IMR-90 (cell line): ENCODE measurements around the gene AQP12A. TPM values are rescaled to one million over a fixed set of nuclear protein-coding genes. Genes with fewer than 3 reads are reported as not detected.

ENCODE experiments used
- ATAC-seq: fragments of 200-7000 bp; cut with Tn5 transposase; 2 replicates; pipeline ENCODE4 v1.9.1; 2020; ENCODE audit warnings: low read depth, mild to moderate bottlenecking, moderate library complexity
- BruUV-seq: library from RNA; stranded (reverse); fragments of 400-500 nt; replicated peaks from 2 replicates; lab custom pipeline; 2021; lab: Mats Ljungman, UMichigan
- CTCF ChIA-PET: fragments of 300-600 bp; formaldehyde crosslinking; extraction: SDS; loops from one replicate; lab custom pipeline; 2021; ENCODE audit warnings: antibody characterized with exemption; lab: Yijun Ruan, JAX
- POLR2A ChIA-PET: fragments of 300-600 bp; sonication (Branson Sonifier 250); formaldehyde crosslinking; loops from one replicate; lab custom pipeline; 2022; ENCODE audit warnings: antibody characterized with exemption; ENCODE audit not compliant: unreplicated experiment; lab: Charles Lee
- DNase-seq: peaks from one replicate; pipeline ENCODE4 v3.0.0; 2013
- H2AFZ ChIP-seq: replicated peaks from 2 replicates; pipeline ENCODE3; 2013; ENCODE audit warnings: low read length, mild to moderate bottlenecking; ENCODE audit not compliant: poor library complexity
- H2AK5ac ChIP-seq: 2 replicates; pipeline ENCODE4 v1.6.1; 2013; ENCODE audit warnings: low read depth, low read length, inconsistent platforms
- H2AK9ac ChIP-seq: replicated peaks from 2 replicates; pipeline ENCODE3; 2013; ENCODE audit warnings: mild to moderate bottlenecking, low read depth, low read length, moderate library complexity; ENCODE audit not compliant: poor library complexity
- H2BK120ac ChIP-seq: 2 replicates; pipeline ENCODE4 v1.6.1; 2013; ENCODE audit warnings: low read depth, low read length, inconsistent platforms
- H2BK15ac ChIP-seq: 3 replicates; pipeline ENCODE4 v1.6.1; 2013; ENCODE audit warnings: low read depth, low read length, inconsistent platforms
- H2BK20ac ChIP-seq: 2 replicates; pipeline ENCODE4 v1.6.1; 2013; ENCODE audit warnings: low read depth, mild to moderate bottlenecking, inconsistent platforms, low read length, moderate library complexity
- H2BK5ac ChIP-seq: 2 replicates; pipeline ENCODE4 v1.6.1; 2013; ENCODE audit warnings: mild to moderate bottlenecking, low read depth, low read length, inconsistent platforms; ENCODE audit not compliant: poor library complexity, severe bottlenecking
- H3K14ac ChIP-seq: replicated peaks from 2 replicates; pipeline ENCODE4 v1.6.1; 2013; ENCODE audit warnings: low read depth, low read length, inconsistent platforms
- H3K18ac ChIP-seq: 2 replicates; pipeline ENCODE4 v1.6.1; 2013; ENCODE audit warnings: low read depth, low read length, control low read depth
- H3K23ac ChIP-seq: 2 replicates; pipeline ENCODE4 v1.6.1; 2013; ENCODE audit warnings: low read depth, low read length, inconsistent platforms
- H3K27ac ChIP-seq: 2 replicates; pipeline ENCODE4 v1.5.1; 2013; ENCODE audit warnings: mild to moderate bottlenecking, control low read depth, low read length; ENCODE audit not compliant: insufficient read depth
- H3K27me3 ChIP-seq: 2 replicates; pipeline ENCODE4 v1.6.1; 2013; ENCODE audit warnings: low read length; ENCODE audit not compliant: control insufficient read depth, insufficient read depth
- H3K36me3 ChIP-seq: 2 replicates; pipeline ENCODE4 v1.6.1; 2013; ENCODE audit warnings: low read length, mixed read lengths; ENCODE audit not compliant: control insufficient read depth, insufficient read depth
- H3K4ac ChIP-seq: 2 replicates; pipeline ENCODE4 v1.6.1; 2013; ENCODE audit warnings: low read depth, low read length, inconsistent platforms
- H3K4me1 ChIP-seq: 2 replicates; pipeline ENCODE4 v1.6.1; 2013; ENCODE audit warnings: low read length, mixed read lengths; ENCODE audit not compliant: control insufficient read depth, insufficient read depth
- H3K4me2 ChIP-seq: 2 replicates; pipeline ENCODE4 v1.6.1; 2013; ENCODE audit warnings: low read depth, mild to moderate bottlenecking, control low read depth, low read length, moderate library complexity
- H3K4me3 ChIP-seq: 2 replicates; pipeline ENCODE4 v1.5.1; 2013; ENCODE audit warnings: low read depth, mild to moderate bottlenecking, control low read depth, low read length, moderate library complexity; ENCODE audit not compliant: insufficient read depth
- H3K56ac ChIP-seq: 2 replicates; pipeline ENCODE4 v1.6.1; 2013; ENCODE audit warnings: low read length, inconsistent platforms; ENCODE audit not compliant: insufficient read depth; ENCODE audit errors: extremely low read depth
- H3K79me1 ChIP-seq, 2 experiments: 2 replicates each; pipeline ENCODE4 v1.6.1; 2013; ENCODE audit warnings: low read length in 2 of 2, inconsistent platforms in 1 of 2, low read depth in 1 of 2
- H3K9ac ChIP-seq: 2 replicates; pipeline ENCODE4 v1.6.1; 2013; ENCODE audit warnings: low read depth, low read length, control low read depth
- H3K9me1 ChIP-seq: 2 replicates; pipeline ENCODE4 v1.6.1; 2013; ENCODE audit warnings: low read length, inconsistent platforms; ENCODE audit not compliant: insufficient read depth
- H3K9me3 ChIP-seq: 2 replicates; pipeline ENCODE4 v1.6.1; 2013; ENCODE audit warnings: low read length; ENCODE audit not compliant: control insufficient read depth, insufficient read depth
- H4K20me1 ChIP-seq: 2 replicates; pipeline ENCODE4 v1.6.1; 2013; ENCODE audit warnings: low read length, inconsistent platforms; ENCODE audit not compliant: insufficient read depth
- H4K5ac ChIP-seq: 2 replicates; pipeline ENCODE4 v1.6.1; 2013; ENCODE audit warnings: mild to moderate bottlenecking, low read depth, low read length, control low read depth
- H4K8ac ChIP-seq, 2 experiments: 2 replicates each; pipeline ENCODE4 v1.6.1; 2013; ENCODE audit warnings: low read depth in 2 of 2, low read length in 2 of 2, control low read depth in 1 of 2, inconsistent platforms in 1 of 2
- H4K91ac ChIP-seq: 2 replicates; pipeline ENCODE4 v1.6.1; 2013; ENCODE audit warnings: low read depth, low read length, inconsistent platforms; ENCODE audit not compliant: insufficient read depth
- BHLHE40 ChIP-seq: fragments of 150-350 bp; IDR thresholded peaks from 2 replicates; pipeline ENCODE4 v1.6.1; 2016; ENCODE audit warnings: mild to moderate bottlenecking, low read depth, low read length
- CEBPB ChIP-seq: IDR thresholded peaks from 2 replicates; pipeline ENCODE4 v1.6.1; 2012; ENCODE audit warnings: low read depth, low read length, improper control_type of control experiment
- CHD1 ChIP-seq: IDR thresholded peaks from 2 replicates; pipeline ENCODE4 v1.6.1; 2012; ENCODE audit warnings: low read depth, low read length, improper control_type of control experiment
- FOS ChIP-seq: fragments of 150-350 bp; IDR thresholded peaks from 2 replicates; pipeline ENCODE4 v1.6.1; 2016; ENCODE audit warnings: low read depth, low read length
- MAFK ChIP-seq: IDR thresholded peaks from 2 replicates; pipeline ENCODE4 v1.6.1; 2012; ENCODE audit warnings: low read depth, low read length, improper control_type of control experiment
- MAZ ChIP-seq: IDR thresholded peaks from 2 replicates; pipeline ENCODE4 v1.6.1; 2012; ENCODE audit warnings: low read depth, mild to moderate bottlenecking, low read length, improper control_type of control experiment, moderate library complexity, borderline replicate concordance
- MXI1 ChIP-seq: IDR thresholded peaks from 2 replicates; pipeline ENCODE4 v1.6.1; 2012; ENCODE audit warnings: low read depth, mild to moderate bottlenecking, low read length, moderate library complexity, borderline replicate concordance
- NFE2L2 ChIP-seq: fragments of 150-350 bp; IDR thresholded peaks from 2 replicates; pipeline ENCODE4 v1.6.1; 2016; ENCODE audit warnings: low read depth, mild to moderate bottlenecking, low read length
- POLR2A ChIP-seq: IDR thresholded peaks from 2 replicates; pipeline ENCODE4 v1.6.1; 2012; ENCODE audit warnings: mild to moderate bottlenecking, low read depth, low read length
- RAD21 ChIP-seq: IDR thresholded peaks from 2 replicates; pipeline ENCODE4 v1.6.1; 2012; ENCODE audit warnings: low read length, improper control_type of control experiment
- RCOR1 ChIP-seq: IDR thresholded peaks from 2 replicates; pipeline ENCODE4 v1.6.1; 2012; ENCODE audit warnings: mild to moderate bottlenecking, low read length, improper control_type of control experiment; ENCODE audit not compliant: insufficient replicate concordance
- RFX5 ChIP-seq: IDR thresholded peaks from 2 replicates; pipeline ENCODE4 v1.8.0; 2012; ENCODE audit warnings: low read depth, mild to moderate bottlenecking, low read length, moderate library complexity
- SMC3 ChIP-seq: fragments of 150-350 bp; IDR thresholded peaks from 2 replicates; pipeline ENCODE4 v1.6.1; 2016; ENCODE audit warnings: low read depth, mild to moderate bottlenecking, antibody characterized with exemption, low read length, moderate library complexity
- WGBS, 2 experiments: methylation state at CpG; one replicate each; pipeline versions ENCODE4 v1.1.5 to v1.1.7; 2013; ENCODE audit warnings: missing lambda C conversion rate in 2 of 2; ENCODE audit not compliant: insufficient read length in 1 of 2; ENCODE audit errors: extremely low coverage in 2 of 2; 5-methylcytosine and 5-hydroxymethylcytosine counted together
- dilution Hi-C: fragments of 300-500 bp; cut with HindIII; formaldehyde crosslinking; loops from one replicate; pipeline ENCODE4 v1.14.3; 2018; ENCODE audit warnings: low sequenced_read_pairs; ENCODE audit not compliant: unreplicated experiment
- in situ Hi-C: fragments of 300-500 bp; cut with MboI; formaldehyde crosslinking; loops from 3 replicates; pipeline ENCODE4 v1.14.3; 2019; ENCODE audit warnings: low sequenced_read_pairs, inconsistent platforms, mixed read lengths
- intact Hi-C: fragments of 100-400 bp; cut with micrococcal nuclease; formaldehyde crosslinking; loops from 2 replicates; pipeline ENCODE4 v1.10.0; 2022
- polyA plus RNA-seq, 3 experiments: library from polyadenylated mRNA; depleted of rRNA; stranded (reverse); fragments of >200 nt; gene quantifications; 2 replicates each; pipeline ENCODE4 v1.2.3, GENCODE V29; 2012; ENCODE audit warnings: low replicate concordance in 1 of 3
- total RNA-seq: library from RNA; depleted of rRNA; stranded (reverse); fragments of >200 nt; gene quantifications from 2 replicates; pipeline ENCODE4 v1.2.3, GENCODE V29; 2012
- TF ChIP-seq, protein P1 (sequence below): conservative IDR thresholded peaks from 2 replicates; pipeline ENCODE4 v1.5.1; 2012; ENCODE audit warnings: mild to moderate bottlenecking, low read depth, low read length, improper control_type of control experiment
- TF ChIP-seq, protein P2 (sequence below): fragments of 150-350 bp; IDR thresholded peaks from 2 replicates; pipeline ENCODE4 v1.6.1; 2017; ENCODE audit warnings: mild to moderate bottlenecking, antibody characterized with exemption, low read length, low read depth

AQP12A gene
- total and polyA plus RNA-seq, 2 of the 4 experiments (the other 2 are of a cell fraction), result not detected

GRCh38 chr2:240649331-240649730 lies 42.3 kb upstream of the AQP12A start:
- Histone ChIP-seq H3K18ac (no peak overlapping the region), H4K20me1 (no peaks in the 10 kb centered on the region), H2BK120ac (no peak overlapping the region), H3K9me3 (no peaks in the 10 kb centered on the region; the same call in 1 of the 2 replicates), H3K79me1 (no peaks in the 10 kb centered on the region), H3K36me3 (no peaks in the 10 kb centered on the region), H3K27me3 (peaks cover 70% of the 10 kb centered on the region), H3K4ac (no peak overlapping the region), H3K56ac (no peak overlapping the region), H3K4me2 (no peak overlapping the region), H4K5ac (no peak overlapping the region), H4K91ac (no peak overlapping the region), H3K4me1 (no peaks in the 10 kb centered on the region), H3K14ac (no peak overlapping the region), H3K4me3 (no peak overlapping the region), H2BK20ac (no peak overlapping the region), H3K23ac (no peak overlapping the region), H4K8ac (no peak overlapping the region), H2AK9ac (no peak overlapping the region), H2AK5ac (no peak overlapping the region), H2BK15ac (no peak overlapping the region), H2AFZ (no peak overlapping the region), H3K9me1 (no peaks in the 10 kb centered on the region), H3K27ac (no peak overlapping the region), H3K9ac (no peak overlapping the region), H2BK5ac (no peak overlapping the region)
- POLR2A ChIA-PET, result no interaction called here
- ATAC-seq (no peak), DNase-seq (no peak)
- in situ Hi-C loops, result no loop called here
- CTCF ChIA-PET, result interaction anchor here (0.6 kb wide), 1 partner anchor 32 kb away, joined by 3 read pairs; no protein-coding TSS in a partner anchor
- TF ChIP-seq NFE2L2 (no peak), RFX5 (no peak), BHLHE40 (no peak), RCOR1 (no peak), MXI1 (no peak), FOS (no peak), CHD1 (no peak), RAD21 (no peak), MAZ (no peak), MAFK (no peak), CEBPB (no peak), POLR2A (no peak), SMC3 (no peak)
- TF ChIP-seq, protein P1, sequence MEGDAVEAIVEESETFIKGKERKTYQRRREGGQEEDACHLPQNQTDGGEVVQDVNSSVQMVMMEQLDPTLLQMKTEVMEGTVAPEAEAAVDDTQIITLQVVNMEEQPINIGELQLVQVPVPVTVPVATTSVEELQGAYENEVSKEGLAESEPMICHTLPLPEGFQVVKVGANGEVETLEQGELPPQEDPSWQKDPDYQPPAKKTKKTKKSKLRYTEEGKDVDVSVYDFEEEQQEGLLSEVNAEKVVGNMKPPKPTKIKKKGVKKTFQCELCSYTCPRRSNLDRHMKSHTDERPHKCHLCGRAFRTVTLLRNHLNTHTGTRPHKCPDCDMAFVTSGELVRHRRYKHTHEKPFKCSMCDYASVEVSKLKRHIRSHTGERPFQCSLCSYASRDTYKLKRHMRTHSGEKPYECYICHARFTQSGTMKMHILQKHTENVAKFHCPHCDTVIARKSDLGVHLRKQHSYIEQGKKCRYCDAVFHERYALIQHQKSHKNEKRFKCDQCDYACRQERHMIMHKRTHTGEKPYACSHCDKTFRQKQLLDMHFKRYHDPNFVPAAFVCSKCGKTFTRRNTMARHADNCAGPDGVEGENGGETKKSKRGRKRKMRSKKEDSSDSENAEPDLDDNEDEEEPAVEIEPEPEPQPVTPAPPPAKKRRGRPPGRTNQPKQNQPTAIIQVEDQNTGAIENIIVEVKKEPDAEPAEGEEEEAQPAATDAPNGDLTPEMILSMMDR, result no peak
- TF ChIP-seq, protein P2, sequence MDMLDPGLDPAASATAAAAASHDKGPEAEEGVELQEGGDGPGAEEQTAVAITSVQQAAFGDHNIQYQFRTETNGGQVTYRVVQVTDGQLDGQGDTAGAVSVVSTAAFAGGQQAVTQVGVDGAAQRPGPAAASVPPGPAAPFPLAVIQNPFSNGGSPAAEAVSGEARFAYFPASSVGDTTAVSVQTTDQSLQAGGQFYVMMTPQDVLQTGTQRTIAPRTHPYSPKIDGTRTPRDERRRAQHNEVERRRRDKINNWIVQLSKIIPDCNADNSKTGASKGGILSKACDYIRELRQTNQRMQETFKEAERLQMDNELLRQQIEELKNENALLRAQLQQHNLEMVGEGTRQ, result no peak
- no CpG with 5 or more reads among the region's 7 CpGs for WGBS, 2 experiments
- no TSS peak for BruUV-seq
- dilution Hi-C loops, result no loop called here
- intact Hi-C loops, result no loop called here
